ENCODE results near the gene ATP2B2.
"Not testable (repeated sequence)": the region's sequence is repeated elsewhere in the genome, so short reads cannot be mapped to it uniquely, and the experiment has no call there.

The ATP2B2 gene

GRCh38 chr3:10396931-10397330 is 108.5 kb downstream of the ATP2B2 start:
- DNase-seq = no peak

- DNase-seq = no peak
Measured at GRCh38 chr3:10396083-10396482, 109.3 kb downstream of the ATP2B2 start.

- DNase-seq = no peak
Measured at GRCh38 chr3:10395671-10396070, 109.7 kb downstream of the ATP2B2 start.

- DNase-seq = no peak
Measured at GRCh38 chr3:10395196-10395595, 110.2 kb downstream of the ATP2B2 start.

- DNase-seq = no peak
Measured at GRCh38 chr3:10394491-10395025, 110.8 kb downstream of the ATP2B2 start.

GRCh38 chr3:10393514-10393913 is 111.9 kb downstream of the ATP2B2 start:
- no peak for DNase-seq

GRCh38 chr3:10392906-10393461 is 112.4 kb downstream of the ATP2B2 start:
- no peak for DNase-seq

GRCh38 chr3:10392244-10392643 is 113.1 kb downstream of the ATP2B2 start:
- no peak for DNase-seq

GRCh38 chr3:10391391-10391790 is 114.0 kb downstream of the ATP2B2 start:
- DNase-seq = no peak

- no peak for DNase-seq
Measured at GRCh38 chr3:10390641-10391373, 114.6 kb downstream of the ATP2B2 start.

GRCh38 chr3:10389995-10390394 is 115.4 kb downstream of the ATP2B2 start:
- DNase-seq = no peak

GRCh38 chr3:10389339-10389738 is 116.0 kb downstream of the ATP2B2 start:
- no peak for DNase-seq

GRCh38 chr3:10387881-10388609 is 117.3 kb downstream of the ATP2B2 start:
- DNase-seq = no peak

GRCh38 chr3:10386121-10386520 is 119.3 kb downstream of the ATP2B2 start:
- DNase-seq = no peak

GRCh38 chr3:10384541-10385360 is 120.6 kb downstream of the ATP2B2 start:
- DNase-seq = no peak

- DNase-seq = no peak
Measured at GRCh38 chr3:10383850-10384248, 121.5 kb downstream of the ATP2B2 start.

- DNase-seq = no peak
Measured at GRCh38 chr3:10382892-10383849, 122.2 kb downstream of the ATP2B2 start.

GRCh38 chr3:10382445-10382844 is 122.9 kb downstream of the ATP2B2 start:
- not testable (repeated sequence) for DNase-seq

GRCh38 chr3:10381336-10381735 is 124.0 kb downstream of the ATP2B2 start:
- DNase-seq = no peak

GRCh38 chr3:10380906-10381305 is 124.5 kb downstream of the ATP2B2 start:
- no peak for DNase-seq

- DNase-seq = no peak
Measured at GRCh38 chr3:10379961-10380360, 125.4 kb downstream of the ATP2B2 start.

- DNase-seq = no peak
Measured at GRCh38 chr3:10379161-10379560, 126.2 kb downstream of the ATP2B2 start.

Measured in NCI-H2171 (cell line).